HepG2 (cell line): ENCODE data around the gene TRRAP. TPM values are rescaled to one million over a fixed set of nuclear protein-coding genes. Genes with fewer than 3 reads are reported as not detected.

Source experiments
- ATAC-seq: fragments of 200-7000 bp; cut with Tn5 transposase; 3 replicates; pipeline ENCODE4 v1.9.1; 2020; ENCODE audit warnings: mild to moderate bottlenecking, moderate library complexity
- BruUV-seq: library from RNA; stranded (reverse); fragments of 400-500 nt; replicated peaks from 2 replicates; lab custom pipeline; 2021; lab: Mats Ljungman, UMichigan
- CTCF ChIA-PET: fragments of 300-600 bp; formaldehyde crosslinking; extraction: SDS; loops from one replicate; lab custom pipeline; 2021; ENCODE audit warnings: low total read pairs, inconsistent platforms, low intra/inter-chr PET ratio; lab: Yijun Ruan, JAX
- POLR2A ChIA-PET: fragments of 350-600 bp; sonication (Branson Sonifier 250); formaldehyde crosslinking; loops from one replicate; lab custom pipeline; 2020; ENCODE audit warnings: antibody characterized with exemption, inconsistent platforms; lab: Yijun Ruan, JAX
- DNase-seq: peaks from one replicate; pipeline ENCODE4 v3.0.0-alpha.2; 2015; ENCODE audit warnings: low spot score
- FAIRE-seq: peaks from 3 replicates; lab custom pipeline; 2011; peaks lifted over from hg19 to GRCh38; lab: Jason Lieb, UNC
- H2AFZ ChIP-seq: one replicate; pipeline ENCODE4 v1.6.1; 2011; ENCODE audit warnings: low read length, inconsistent platforms
- H3K27ac ChIP-seq: fragments of 300-600 bp; 3 replicates; pipeline ENCODE4 v1.8.0; 2011; ENCODE audit warnings: mixed run types, mild to moderate bottlenecking, mixed read lengths, low read length, inconsistent platforms; ENCODE audit not compliant: insufficient read depth; ENCODE audit errors: extremely low read length
- H3K27me3 ChIP-seq, 2 experiments: fragments of 200-600 bp in 1 of 2; 2 replicates in 1 of 2; 3 replicates in 1 of 2; pipeline versions ENCODE4 v1.6.0 to v1.8.0; 2011; ENCODE audit warnings: low read length in 2 of 2, mild to moderate bottlenecking in 2 of 2, moderate library complexity in 2 of 2, inconsistent platforms in 1 of 2; ENCODE audit not compliant: insufficient read depth in 2 of 2, control insufficient read depth in 1 of 2
- H3K36me3 ChIP-seq, 2 experiments: fragments of 200-600 bp in 1 of 2; replicated peaks in 1 of 2; 2 replicates in 1 of 2; 3 replicates in 1 of 2; pipeline versions ENCODE4 v1.5.1 to v1.8.0; 2011; ENCODE audit warnings: low read length in 2 of 2, inconsistent platforms in 1 of 2; ENCODE audit not compliant: insufficient read depth in 2 of 2, control insufficient read depth in 1 of 2
- H3K4me1 ChIP-seq: 2 replicates; pipeline ENCODE4 v1.5.1; 2012; ENCODE audit warnings: low read length, inconsistent platforms; ENCODE audit not compliant: insufficient read depth
- H3K4me2 ChIP-seq: 2 replicates; pipeline ENCODE4 v1.6.0; 2011; ENCODE audit warnings: low read depth, low read length, inconsistent platforms
- H3K4me3 ChIP-seq, 3 experiments: fragments of 200-600 bp in 1 of 3; sonication (generic), shearing (Covaris generic) in 1 of 3; replicated peaks in 1 of 3; 2 replicates each; pipeline ENCODE4 v1.5.1; 2011 to 2016; ENCODE audit warnings: low read length in 3 of 3, inconsistent platforms in 2 of 3, low read depth in 2 of 3, mild to moderate bottlenecking in 2 of 3, control low read depth in 1 of 3, mixed read lengths in 1 of 3; ENCODE audit not compliant: insufficient read depth in 1 of 3
- H3K79me2 ChIP-seq: one replicate; pipeline ENCODE4 v1.6.1; 2011; ENCODE audit warnings: low read length, inconsistent platforms; ENCODE audit not compliant: insufficient read depth
- H3K9ac ChIP-seq: 2 replicates; pipeline ENCODE4 v1.6.0; 2011; ENCODE audit warnings: mild to moderate bottlenecking, low read depth, low read length, inconsistent platforms; ENCODE audit not compliant: insufficient read depth
- H3K9me3 ChIP-seq: 2 replicates; pipeline ENCODE4 v1.5.1; 2012; ENCODE audit warnings: mild to moderate bottlenecking, low read length
- H4K20me1 ChIP-seq: 2 replicates; pipeline ENCODE4 v1.6.0; 2011; ENCODE audit warnings: inconsistent platforms, mild to moderate bottlenecking, low read length, moderate library complexity; ENCODE audit not compliant: insufficient read depth
- ESRRA ChIP-seq: sonication (generic); formaldehyde crosslinking; IDR thresholded peaks from 2 replicates; pipeline ENCODE4 v1.5.1; 2020; ENCODE audit warnings: mild to moderate bottlenecking, low read depth, missing genetic modification reagents
- KDM4B ChIP-seq: sonication (generic); formaldehyde crosslinking; IDR thresholded peaks from 2 replicates; pipeline ENCODE4 v1.4.0; 2020; ENCODE audit warnings: missing genetic modification reagents
- RAD51 ChIP-seq: fragments of 450-650 bp; IDR thresholded peaks from 2 replicates; pipeline ENCODE4 v1.6.1; 2016; ENCODE audit warnings: borderline replicate concordance
- SSRP1 ChIP-seq: IDR thresholded peaks from 2 replicates; pipeline ENCODE4 v1.6.1; 2016; ENCODE audit warnings: control low read depth
- U2AF2 ChIP-seq: fragments of 200-400 bp; formaldehyde crosslinking; IDR thresholded peaks from 2 replicates; pipeline ENCODE4 v1.6.1; 2017; ENCODE audit warnings: low read depth, mild to moderate bottlenecking, low read length
- ZNF256 ChIP-seq: sonication (generic); formaldehyde crosslinking; conservative IDR thresholded peaks from 2 replicates; pipeline ENCODE4 v1.4.0; 2020; ENCODE audit warnings: missing genetic modification reagents
- ZNF263 ChIP-seq: sonication (generic); formaldehyde crosslinking; IDR thresholded peaks from 2 replicates; pipeline ENCODE4 v1.4.0; 2020; ENCODE audit warnings: missing genetic modification reagents
- ZNF510 ChIP-seq: sonication (generic); formaldehyde crosslinking; IDR thresholded peaks from 2 replicates; pipeline ENCODE4 v1.4.0; 2020; ENCODE audit warnings: low read depth, mild to moderate bottlenecking, missing genetic modification reagents
- ZNF564 ChIP-seq: sonication (generic); formaldehyde crosslinking; IDR thresholded peaks from 2 replicates; pipeline ENCODE4 v1.8.1; 2023; ENCODE audit warnings: mild to moderate bottlenecking, missing genetic modification reagents
- ZNF816 ChIP-seq: sonication (generic); formaldehyde crosslinking; IDR thresholded peaks from 2 replicates; pipeline ENCODE4 v1.8.0; 2022; ENCODE audit warnings: missing genetic modification reagents, mild to moderate bottlenecking, borderline replicate concordance
- WGBS: methylation state at CpG from one replicate; pipeline ENCODE4 v1.1.6; 2017; ENCODE audit warnings: low lambda C conversion rate; 5-methylcytosine and 5-hydroxymethylcytosine counted together
- in situ Hi-C: cut with HindIII; loops from 2 replicates; pipeline ENCODE4 v1.10.0; 2017; ENCODE audit warnings: low pct_unique_long_range_greater_than_20kb; ENCODE audit not compliant: extremely low pct_ligation_motif_present
- intact Hi-C: fragments of 100-400 bp; cut with micrococcal nuclease; formaldehyde crosslinking; loops from one replicate; pipeline ENCODE4 v1.10.0; 2022; ENCODE audit not compliant: unreplicated experiment
- polyA plus RNA-seq, 8 experiments: library from polyadenylated mRNA; depleted of rRNA in 3 of 8; stranded (reverse) in 7 of 8; unstranded in 1 of 8; fragments of >200 nt; fragmentation: Illumina TruSeq in 4 of 8; extraction: Trizol in 4 of 8; gene quantifications; 2 replicates each; pipeline versions ENCODE4 v1.2.1 to v1.2.3, GENCODE V29; 2011 to 2016; ENCODE audit warnings: low read depth in 4 of 8, missing spikeins in 1 of 8, mixed read lengths in 1 of 8; ENCODE audit not compliant: insufficient read depth in 1 of 8
- total RNA-seq, 5 experiments: library from RNA; depleted of rRNA; stranded (reverse); fragments of >200 nt; fragmentation: Illumina TruSeq; extraction: Trizol; gene quantifications; 2 replicates each; pipeline ENCODE4 v1.2.3, GENCODE V29; 2016; ENCODE audit warnings: low read depth in 1 of 5
- TF ChIP-seq, protein P1 (sequence below): sonication (generic); formaldehyde crosslinking; IDR thresholded peaks from 2 replicates; pipeline ENCODE4 v1.4.0; 2020; ENCODE audit warnings: missing genetic modification reagents
- TF ChIP-seq, protein P2 (sequence below): fragments of 450-650 bp; IDR thresholded peaks from 2 replicates; pipeline ENCODE4 v1.6.1; 2016
- TF ChIP-seq, protein P3 (sequence below): sonication (generic); formaldehyde crosslinking; conservative IDR thresholded peaks from 2 replicates; pipeline ENCODE4 v1.4.0; 2020; ENCODE audit warnings: missing genetic modification reagents

The TRRAP gene
- total and polyA plus RNA-seq, 2 of the 13 experiments (the other 11 are each of a cell fraction or from before 2014, with no cell fraction given), result 8.6 to 10.5 TPM

DNA sequence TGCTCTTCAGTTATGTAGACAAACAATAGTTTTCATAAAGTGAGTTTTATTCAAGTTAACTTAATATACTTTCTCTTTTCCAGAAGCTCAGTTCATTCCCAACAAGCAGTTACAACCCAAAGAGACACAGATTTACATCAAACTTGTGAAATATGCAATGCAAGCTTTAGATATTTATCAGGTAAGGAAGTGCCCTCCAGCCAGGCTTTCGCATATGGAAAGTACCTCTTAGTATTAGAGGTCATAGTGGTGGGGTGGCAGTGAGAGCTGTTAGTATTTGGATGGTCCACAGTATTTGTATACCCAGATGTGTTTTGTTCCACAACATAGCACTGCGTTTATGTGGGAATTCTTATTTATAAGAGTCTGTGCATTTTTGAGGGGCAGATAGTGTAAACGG lies 32.1 kb downstream of the TRRAP start:
- Histone ChIP-seq H3K27ac (no peak overlapping the region), H3K4me1 (no peaks in the 10 kb centered on the region), H3K27me3 (no peaks in the 10 kb centered on the region), H3K4me2 (no peak overlapping the region), H3K79me2 (no peaks in the 10 kb centered on the region), H3K9me3 (no peaks in the 10 kb centered on the region), H3K4me3 (no peak overlapping the region), H3K9ac (no peak overlapping the region), H3K36me3 (peaks cover 18 to 74% of the 10 kb centered on the region in 2 experiments), H4K20me1 (no peaks in the 10 kb centered on the region), H2AFZ (no peak overlapping the region)
- no peak for ATAC-seq
- WGBS, result 94% methylated on average over 3 of the region's 3 CpGs
- CTCF ChIA-PET, result no interaction called here
- POLR2A ChIA-PET, result no interaction called here
- no peak for DNase-seq
- in situ Hi-C loops (no loop called here), intact Hi-C loops (no loop called here)
- TF ChIP-seq SSRP1 (CRISPR knock-in tag) (no peak), RAD51 (no peak), ZNF263 (CRISPR knock-in tag) (no peak), ZNF256 (CRISPR knock-in tag) (no peak), KDM4B (no peak), ZNF816 (CRISPR knock-in tag) (no peak), ZNF564 (CRISPR knock-in tag) (no peak), ZNF510 (CRISPR knock-in tag) (no peak), ESRRA (CRISPR knock-in tag) (no peak), U2AF2 (no peak)
- TF ChIP-seq, protein P1, sequence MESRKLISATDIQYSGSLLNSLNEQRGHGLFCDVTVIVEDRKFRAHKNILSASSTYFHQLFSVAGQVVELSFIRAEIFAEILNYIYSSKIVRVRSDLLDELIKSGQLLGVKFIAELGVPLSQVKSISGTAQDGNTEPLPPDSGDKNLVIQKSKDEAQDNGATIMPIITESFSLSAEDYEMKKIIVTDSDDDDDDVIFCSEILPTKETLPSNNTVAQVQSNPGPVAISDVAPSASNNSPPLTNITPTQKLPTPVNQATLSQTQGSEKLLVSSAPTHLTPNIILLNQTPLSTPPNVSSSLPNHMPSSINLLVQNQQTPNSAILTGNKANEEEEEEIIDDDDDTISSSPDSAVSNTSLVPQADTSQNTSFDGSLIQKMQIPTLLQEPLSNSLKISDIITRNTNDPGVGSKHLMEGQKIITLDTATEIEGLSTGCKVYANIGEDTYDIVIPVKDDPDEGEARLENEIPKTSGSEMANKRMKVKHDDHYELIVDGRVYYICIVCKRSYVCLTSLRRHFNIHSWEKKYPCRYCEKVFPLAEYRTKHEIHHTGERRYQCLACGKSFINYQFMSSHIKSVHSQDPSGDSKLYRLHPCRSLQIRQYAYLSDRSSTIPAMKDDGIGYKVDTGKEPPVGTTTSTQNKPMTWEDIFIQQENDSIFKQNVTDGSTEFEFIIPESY, result no peak
- TF ChIP-seq, protein P2, sequence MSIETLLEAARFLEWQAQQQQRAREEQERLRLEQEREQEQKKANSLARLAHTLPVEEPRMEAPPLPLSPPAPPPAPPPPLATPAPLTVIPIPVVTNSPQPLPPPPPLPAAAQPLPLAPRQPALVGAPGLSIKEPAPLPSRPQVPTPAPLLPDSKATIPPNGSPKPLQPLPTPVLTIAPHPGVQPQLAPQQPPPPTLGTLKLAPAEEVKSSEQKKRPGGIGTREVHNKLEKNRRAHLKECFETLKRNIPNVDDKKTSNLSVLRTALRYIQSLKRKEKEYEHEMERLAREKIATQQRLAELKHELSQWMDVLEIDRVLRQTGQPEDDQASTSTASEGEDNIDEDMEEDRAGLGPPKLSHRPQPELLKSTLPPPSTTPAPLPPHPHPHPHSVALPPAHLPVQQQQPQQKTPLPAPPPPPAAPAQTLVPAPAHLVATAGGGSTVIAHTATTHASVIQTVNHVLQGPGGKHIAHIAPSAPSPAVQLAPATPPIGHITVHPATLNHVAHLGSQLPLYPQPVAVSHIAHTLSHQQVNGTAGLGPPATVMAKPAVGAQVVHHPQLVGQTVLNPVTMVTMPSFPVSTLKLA, result no peak
- TF ChIP-seq, protein P3, sequence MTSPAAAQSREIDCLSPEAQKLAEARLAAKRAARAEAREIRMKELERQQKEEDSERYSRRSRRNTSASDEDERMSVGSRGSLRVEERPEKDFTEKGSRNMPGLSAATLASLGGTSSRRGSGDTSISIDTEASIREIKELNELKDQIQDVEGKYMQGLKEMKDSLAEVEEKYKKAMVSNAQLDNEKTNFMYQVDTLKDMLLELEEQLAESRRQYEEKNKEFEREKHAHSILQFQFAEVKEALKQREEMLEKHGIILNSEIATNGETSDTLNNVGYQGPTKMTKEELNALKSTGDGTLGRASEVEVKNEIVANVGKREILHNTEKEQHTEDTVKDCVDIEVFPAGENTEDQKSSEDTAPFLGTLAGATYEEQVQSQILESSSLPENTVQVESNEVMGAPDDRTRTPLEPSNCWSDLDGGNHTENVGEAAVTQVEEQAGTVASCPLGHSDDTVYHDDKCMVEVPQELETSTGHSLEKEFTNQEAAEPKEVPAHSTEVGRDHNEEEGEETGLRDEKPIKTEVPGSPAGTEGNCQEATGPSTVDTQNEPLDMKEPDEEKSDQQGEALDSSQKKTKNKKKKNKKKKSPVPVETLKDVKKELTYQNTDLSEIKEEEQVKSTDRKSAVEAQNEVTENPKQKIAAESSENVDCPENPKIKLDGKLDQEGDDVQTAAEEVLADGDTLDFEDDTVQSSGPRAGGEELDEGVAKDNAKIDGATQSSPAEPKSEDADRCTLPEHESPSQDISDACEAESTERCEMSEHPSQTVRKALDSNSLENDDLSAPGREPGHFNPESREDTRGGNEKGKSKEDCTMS, result no peak
- no peak for FAIRE-seq
- no TSS peak for BruUV-seq
